ENCODE results near the gene COX5B. TPM values are rescaled to one million over a fixed set of nuclear protein-coding genes. Genes with fewer than 3 reads are reported as not detected.

The COX5B gene
- total RNA-seq, 1 donor from 2014 or later, result 213 TPM

DNA sequence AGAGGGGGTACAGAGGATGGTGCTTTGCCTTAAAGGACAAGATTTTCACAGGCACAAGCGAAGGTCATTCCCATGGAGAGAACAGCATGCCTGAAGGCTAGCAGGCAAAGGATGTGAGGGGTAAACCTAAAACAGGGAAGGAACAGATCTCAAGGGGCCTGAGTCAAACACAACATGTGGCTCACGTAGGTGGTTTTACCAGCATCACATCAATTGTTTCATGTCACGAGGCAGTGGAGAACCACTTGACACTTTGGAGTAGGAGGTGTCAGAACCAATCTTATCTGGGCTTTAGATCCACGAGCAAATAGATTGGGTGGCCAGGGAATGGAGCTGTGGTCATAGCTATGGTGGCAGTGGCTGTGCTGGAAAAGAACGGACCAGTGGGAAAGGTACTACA, 8.4 kb downstream of the COX5B start:
- H3K36me3 ChIP-seq (ENCODE audit: insufficient read depth, low read length), result peaks cover 18% of the 10 kb centered on the region
- no peak for FAIRE-seq

DNA sequence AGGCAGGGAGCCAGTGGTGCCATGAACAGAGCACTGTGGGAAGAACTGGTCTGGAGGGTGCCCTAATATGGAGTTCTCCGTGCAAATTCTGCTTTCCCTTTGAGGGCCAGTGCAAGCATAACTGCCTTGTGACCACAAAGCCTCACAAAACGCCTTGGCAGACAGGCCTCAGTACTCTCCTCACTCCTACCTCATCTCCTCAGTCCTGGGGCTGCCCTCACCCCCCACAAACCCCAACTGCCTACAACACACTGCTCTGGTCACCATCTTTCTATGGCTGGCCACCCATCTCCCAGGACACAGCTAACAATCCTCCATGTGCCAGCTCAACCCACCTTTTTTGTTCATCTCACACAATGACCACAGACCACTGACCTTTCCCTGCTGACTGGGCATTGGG, 8.9 kb downstream of the COX5B start:
- Mint-ChIP-seq H3K27ac (ENCODE audit: unreplicated experiment) (no peak overlapping the region), H3K4me1 (ENCODE audit: low read depth, unreplicated experiment) (peaks cover 1% of the 10 kb centered on the region), H3K9me3 (ENCODE audit: unreplicated experiment) (peaks cover 16% of the 10 kb centered on the region), H3K4me3 (ENCODE audit: unreplicated experiment) (no peak overlapping the region), H3K36me3 (ENCODE audit: low read depth, unreplicated experiment) (peaks cover 33% of the 10 kb centered on the region), H3K27me3 (ENCODE audit: low read depth, unreplicated experiment) (no peaks in the 10 kb centered on the region)
- Histone ChIP-seq H2AFZ (ENCODE audit: low read depth, low read length) (no peak overlapping the region), H3K27ac (ENCODE audit: low read depth, low read length) (no peak overlapping the region), H3K79me2 (ENCODE audit: insufficient read depth, low read length) (peaks cover 7% of the 10 kb centered on the region), H3K9me3 (ENCODE audit: insufficient read depth, low read depth, low read length) (peaks cover 8% of the 10 kb centered on the region), H3K27me3 (ENCODE audit: insufficient read depth, low read length) (no peaks in the 10 kb centered on the region), H3K4me2 (ENCODE audit: low read length) (no peak overlapping the region), H3K4me3 (ENCODE audit: insufficient read depth, low read depth, low read length) (no peak overlapping the region), H4K20me1 (ENCODE audit: insufficient read depth, low read length) (peaks cover 3% of the 10 kb centered on the region), H3K36me3 (ENCODE audit: insufficient read depth, low read length) (peaks cover 18% of the 10 kb centered on the region), H3K4me1 (ENCODE audit: insufficient read depth, low read length) (no peaks in the 10 kb centered on the region), H3K9ac (ENCODE audit: low read length) (no peak overlapping the region)
- TF ChIP-seq, protein P1, sequence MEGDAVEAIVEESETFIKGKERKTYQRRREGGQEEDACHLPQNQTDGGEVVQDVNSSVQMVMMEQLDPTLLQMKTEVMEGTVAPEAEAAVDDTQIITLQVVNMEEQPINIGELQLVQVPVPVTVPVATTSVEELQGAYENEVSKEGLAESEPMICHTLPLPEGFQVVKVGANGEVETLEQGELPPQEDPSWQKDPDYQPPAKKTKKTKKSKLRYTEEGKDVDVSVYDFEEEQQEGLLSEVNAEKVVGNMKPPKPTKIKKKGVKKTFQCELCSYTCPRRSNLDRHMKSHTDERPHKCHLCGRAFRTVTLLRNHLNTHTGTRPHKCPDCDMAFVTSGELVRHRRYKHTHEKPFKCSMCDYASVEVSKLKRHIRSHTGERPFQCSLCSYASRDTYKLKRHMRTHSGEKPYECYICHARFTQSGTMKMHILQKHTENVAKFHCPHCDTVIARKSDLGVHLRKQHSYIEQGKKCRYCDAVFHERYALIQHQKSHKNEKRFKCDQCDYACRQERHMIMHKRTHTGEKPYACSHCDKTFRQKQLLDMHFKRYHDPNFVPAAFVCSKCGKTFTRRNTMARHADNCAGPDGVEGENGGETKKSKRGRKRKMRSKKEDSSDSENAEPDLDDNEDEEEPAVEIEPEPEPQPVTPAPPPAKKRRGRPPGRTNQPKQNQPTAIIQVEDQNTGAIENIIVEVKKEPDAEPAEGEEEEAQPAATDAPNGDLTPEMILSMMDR (IDR thresholded peaks at IDR 0.05; ENCODE audit: insufficient read depth, low read depth, low read length), result no peak
- TF ChIP-seq EZH2 (IDR thresholded peaks at IDR 0.05; ENCODE audit: insufficient read depth, low read length), result no peak
- no peak for DNase-seq (ENCODE audit: low read depth)
- no peak for FAIRE-seq

More for the DNA sequence above, 8.4 kb downstream of the COX5B start:
- Histone ChIP-seq H3K9ac (ENCODE audit: low read length) (no peak overlapping the region), H4K20me1 (ENCODE audit: insufficient read depth, low read length) (no peaks in the 10 kb centered on the region), H3K27ac (ENCODE audit: low read depth, low read length) (no peak overlapping the region), H3K9me3 (ENCODE audit: insufficient read depth, low read depth, low read length) (peaks cover 8% of the 10 kb centered on the region), H2AFZ (ENCODE audit: low read depth, low read length) (no peak overlapping the region), H3K27me3 (ENCODE audit: insufficient read depth, low read length) (no peaks in the 10 kb centered on the region), H3K79me2 (ENCODE audit: insufficient read depth, low read length) (peaks cover 2% of the 10 kb centered on the region), H3K4me2 (ENCODE audit: low read length) (no peak overlapping the region), H3K4me3 (ENCODE audit: insufficient read depth, low read depth, low read length) (no peak overlapping the region), H3K4me1 (ENCODE audit: insufficient read depth, low read length) (no peaks in the 10 kb centered on the region)
- TF ChIP-seq, protein P1 (IDR thresholded peaks at IDR 0.05; ENCODE audit: insufficient read depth, low read depth, low read length), result no peak
- no peak for TF ChIP-seq EZH2 (IDR thresholded peaks at IDR 0.05; ENCODE audit: insufficient read depth, low read length)
- Mint-ChIP-seq H3K4me3 (ENCODE audit: unreplicated experiment) (no peak overlapping the region), H3K36me3 (ENCODE audit: low read depth, unreplicated experiment) (peaks cover 35% of the 10 kb centered on the region), H3K27ac (ENCODE audit: unreplicated experiment) (no peak overlapping the region), H3K4me1 (ENCODE audit: low read depth, unreplicated experiment) (no peaks in the 10 kb centered on the region), H3K27me3 (ENCODE audit: low read depth, unreplicated experiment) (no peaks in the 10 kb centered on the region), H3K9me3 (ENCODE audit: unreplicated experiment) (peaks cover 16% of the 10 kb centered on the region)
- DNase-seq (ENCODE audit: low read depth), result no peak

DNA sequence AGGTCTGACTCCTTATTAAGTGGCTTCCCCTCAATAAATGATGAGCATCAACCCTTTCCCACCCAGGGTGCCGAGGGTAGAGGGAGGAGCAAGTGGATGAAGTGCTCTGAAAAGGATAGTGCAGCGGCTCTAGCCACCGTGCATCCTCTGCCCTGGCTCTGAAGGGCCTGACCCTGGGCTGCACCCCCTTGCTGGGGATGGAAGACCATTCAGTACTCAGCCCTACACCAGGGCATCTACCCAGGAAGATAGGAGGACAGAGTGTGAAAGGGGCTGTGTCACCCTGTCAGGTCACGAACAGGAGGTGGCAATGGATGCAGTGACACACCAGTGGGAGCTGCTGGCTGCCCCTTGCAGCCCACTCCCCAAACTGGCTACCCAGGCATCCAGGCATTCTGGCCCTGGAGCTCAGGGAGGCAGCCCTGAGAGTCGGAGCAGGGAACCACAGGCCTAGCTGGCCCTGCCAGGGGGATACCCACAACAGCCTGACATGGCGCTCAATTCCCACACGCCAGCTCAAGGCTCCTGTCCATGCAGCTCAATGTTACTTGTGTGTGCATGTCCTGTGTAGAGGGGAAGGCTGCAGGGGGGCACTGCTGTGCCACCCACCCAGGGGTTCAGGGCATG, 10.4 kb downstream of the COX5B start:
- Mint-ChIP-seq H3K27ac (ENCODE audit: unreplicated experiment) (no peak overlapping the region), H3K9me3 (ENCODE audit: unreplicated experiment) (peaks cover 16% of the 10 kb centered on the region), H3K36me3 (ENCODE audit: low read depth, unreplicated experiment) (peaks cover 32% of the 10 kb centered on the region), H3K4me1 (ENCODE audit: low read depth, unreplicated experiment) (peaks cover 13% of the 10 kb centered on the region), H3K27me3 (ENCODE audit: low read depth, unreplicated experiment) (no peaks in the 10 kb centered on the region), H3K4me3 (ENCODE audit: unreplicated experiment) (no peak overlapping the region)
- H2AFZ ChIP-seq (ENCODE audit: low read depth, low read length), result no peak overlapping the region
- H3K9me3 ChIP-seq (ENCODE audit: insufficient read depth, low read depth, low read length), result peaks cover 8% of the 10 kb centered on the region
- H3K9ac ChIP-seq (ENCODE audit: low read length), result no peak overlapping the region
- TF ChIP-seq, protein P1 (IDR thresholded peaks at IDR 0.05; ENCODE audit: insufficient read depth, low read depth, low read length), result no peak
- no peak for TF ChIP-seq EZH2 (IDR thresholded peaks at IDR 0.05; ENCODE audit: insufficient read depth, low read length)
- DNase-seq (ENCODE audit: low read depth) (no peak), FAIRE-seq (no peak)
- no peak overlapping the region for H3K4me2 ChIP-seq (ENCODE audit: low read length)
- H3K4me3 ChIP-seq (ENCODE audit: insufficient read depth, low read depth, low read length), result no peak overlapping the region
- H3K36me3 ChIP-seq (ENCODE audit: insufficient read depth, low read length), result peaks cover 18% of the 10 kb centered on the region
- H3K4me1 ChIP-seq (ENCODE audit: insufficient read depth, low read length), result peaks cover 11% of the 10 kb centered on the region
- peaks cover 22% of the 10 kb centered on the region for H3K79me2 ChIP-seq (ENCODE audit: insufficient read depth, low read length)
- H3K27ac ChIP-seq (ENCODE audit: low read depth, low read length), result no peak overlapping the region
- peaks cover 11% of the 10 kb centered on the region for H4K20me1 ChIP-seq (ENCODE audit: insufficient read depth, low read length)
- no peaks in the 10 kb centered on the region for H3K27me3 ChIP-seq (ENCODE audit: insufficient read depth, low read length)

Measured in astrocyte (in vitro differentiated cells and primary cell).